ENCODE results near the gene CASD1. TPM values are rescaled to one million over a fixed set of nuclear protein-coding genes. Genes with fewer than 3 reads are reported as not detected.

Gene CASD1
- total and polyA plus RNA-seq, 4 experiments from 2014 or later, result 8.3 to 29.3 (median 21.1) TPM

- no peak overlapping the region for H3K4me3 Mint-ChIP-seq
- H3K9me3 ChIP-seq (ENCODE audit: control insufficient read depth in 1 of 2, low read length in 2 of 2), result no peaks in the 10 kb centered on the region
- intact Hi-C loops (cut with micrococcal nuclease), result no loop called here
- DNase-seq, result no peak
- no peak overlapping the region for H3K4me3 ChIP-seq (ENCODE audit: low read length in 2 of 2)
- H3K9me3 Mint-ChIP-seq, result no peaks in the 10 kb centered on the region
- ChIA-PET POLR2A (ENCODE audit: partially characterized antibody) (no interaction called here), CTCF (ENCODE audit: partially characterized antibody) (no interaction called here)
- no peaks in the 10 kb centered on the region for H3K36me3 ChIP-seq (ENCODE audit: insufficient read depth, low read length)
- no peaks in the 10 kb centered on the region for H3K36me3 Mint-ChIP-seq
- no peaks in the 10 kb centered on the region for H3K4me1 Mint-ChIP-seq
- H3K4me1 ChIP-seq (ENCODE audit: insufficient read depth, low read length), result no peaks in the 10 kb centered on the region
- no peak overlapping the region for H3K27ac ChIP-seq (ENCODE audit: low read depth, low read length)
- no peaks in the 10 kb centered on the region for H3K27me3 ChIP-seq (ENCODE audit: insufficient read depth, low read length)
- peaks cover 12 to 21% of the 10 kb centered on the region in 2 donors for H3K27me3 Mint-ChIP-seq
- H3K27ac Mint-ChIP-seq, result no peak overlapping the region
Observed at GRCh38 chr7:94481279-94481678, 28.3 kb upstream of the CASD1 start.

DNA sequence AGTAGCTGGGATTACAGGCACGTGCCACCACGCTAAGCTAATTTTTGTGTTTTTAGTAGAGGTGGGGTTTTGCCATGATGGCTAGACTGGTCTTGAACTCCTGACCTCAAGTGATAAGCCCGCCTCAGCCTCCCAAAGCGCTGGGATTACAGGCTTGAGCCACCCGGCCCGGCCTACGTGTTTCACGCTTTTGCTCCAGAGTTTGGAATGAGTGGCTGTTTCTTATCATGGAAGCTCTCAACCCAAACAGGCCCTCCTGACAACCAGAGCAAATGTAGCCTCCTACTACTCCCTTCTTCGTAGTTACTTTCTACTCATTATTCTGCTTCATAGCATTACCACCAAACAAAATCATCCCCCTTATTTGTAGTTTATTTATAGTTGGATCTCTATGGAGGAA lies 26.8 kb upstream of the CASD1 start:
- no peak overlapping the region for H3K4me3 Mint-ChIP-seq

GRCh38 chr7:94483843-94484242 lies 25.8 kb upstream of the CASD1 start:
- no peaks in the 10 kb centered on the region for H3K36me3 Mint-ChIP-seq
- intact Hi-C loops (cut with micrococcal nuclease), result no loop called here
- H3K27ac Mint-ChIP-seq, result no peak overlapping the region
- H3K4me1 ChIP-seq (ENCODE audit: insufficient read depth, low read length), result no peaks in the 10 kb centered on the region
- peaks cover 19 to 30% of the 10 kb centered on the region in 2 donors for H3K27me3 Mint-ChIP-seq
- DNase-seq, result no peak
- ChIA-PET POLR2A (ENCODE audit: partially characterized antibody) (no interaction called here), CTCF (ENCODE audit: partially characterized antibody) (no interaction called here)
- H3K36me3 ChIP-seq (ENCODE audit: insufficient read depth, low read length), result no peaks in the 10 kb centered on the region
- H3K9me3 Mint-ChIP-seq, result peaks cover 0 to 4% (median 0%) of the 10 kb centered on the region in 8 donors
- H3K27me3 ChIP-seq (ENCODE audit: insufficient read depth, low read length), result peaks cover 2% of the 10 kb centered on the region
- H3K4me3 Mint-ChIP-seq, result no peak overlapping the region
- H3K9me3 ChIP-seq (ENCODE audit: control insufficient read depth in 1 of 2, low read length in 2 of 2), result no peaks in the 10 kb centered on the region
- no peak overlapping the region for H3K27ac ChIP-seq (ENCODE audit: low read depth, low read length)
- no peak overlapping the region for H3K4me3 ChIP-seq (ENCODE audit: low read length in 2 of 2)
- no peaks in the 10 kb centered on the region for H3K4me1 Mint-ChIP-seq

More for the DNA sequence above, 26.8 kb upstream of the CASD1 start:
- Mint-ChIP-seq H3K4me1 (no peaks in the 10 kb centered on the region), H3K36me3 (no peaks in the 10 kb centered on the region), H3K9me3 (no peaks in the 10 kb centered on the region), H3K27ac (no peak overlapping the region), H3K27me3 (peaks cover 15 to 23% of the 10 kb centered on the region in 2 donors)
- no peak overlapping the region for H3K27ac ChIP-seq (ENCODE audit: low read depth, low read length)
- no peaks in the 10 kb centered on the region for H3K36me3 ChIP-seq (ENCODE audit: insufficient read depth, low read length)
- no peaks in the 10 kb centered on the region for H3K27me3 ChIP-seq (ENCODE audit: insufficient read depth, low read length)
- DNase-seq, result no peak
- CTCF ChIA-PET (ENCODE audit: partially characterized antibody), result no interaction called here
- no peak overlapping the region for H3K4me3 ChIP-seq (ENCODE audit: low read length in 2 of 2)
- POLR2A ChIA-PET (ENCODE audit: partially characterized antibody), result no interaction called here
- intact Hi-C loops (cut with micrococcal nuclease), result no loop called here
- no peaks in the 10 kb centered on the region for H3K4me1 ChIP-seq (ENCODE audit: insufficient read depth, low read length)
- H3K9me3 ChIP-seq (ENCODE audit: control insufficient read depth in 1 of 2, low read length in 2 of 2), result no peaks in the 10 kb centered on the region

DNA sequence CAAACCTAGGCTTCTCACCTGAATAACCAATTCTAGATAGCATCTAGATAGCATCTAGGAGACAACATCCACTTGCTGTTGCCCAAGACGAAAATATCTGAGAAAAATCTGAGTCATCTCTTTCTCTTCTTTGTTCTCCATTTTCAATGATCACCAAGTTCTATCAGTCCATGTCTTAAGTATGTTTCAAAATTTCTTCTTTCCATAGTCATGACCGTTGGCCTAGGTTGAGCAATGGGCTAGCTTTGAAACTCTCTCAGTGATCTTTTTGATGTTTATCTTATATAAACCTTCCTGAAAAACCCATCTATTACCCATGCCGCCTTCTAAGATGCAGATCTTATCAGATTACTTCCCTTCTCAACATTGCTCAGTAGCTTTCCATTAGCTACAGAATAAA lies 23.4 kb upstream of the CASD1 start:
- H3K27ac Mint-ChIP-seq, result no peak overlapping the region
- intact Hi-C loops (cut with micrococcal nuclease), result no loop called here
- peaks cover 5% of the 10 kb centered on the region for H3K27me3 ChIP-seq (ENCODE audit: insufficient read depth, low read length)
- no peak overlapping the region for H3K27ac ChIP-seq (ENCODE audit: low read depth, low read length)
- H3K4me3 ChIP-seq (ENCODE audit: low read length in 2 of 2), result no peak overlapping the region
- H3K4me1 ChIP-seq (ENCODE audit: insufficient read depth, low read length), result no peaks in the 10 kb centered on the region
- H3K27me3 Mint-ChIP-seq, result peaks cover 22 to 30% of the 10 kb centered on the region in 2 donors
- POLR2A ChIA-PET (ENCODE audit: partially characterized antibody), result no interaction called here
- H3K9me3 Mint-ChIP-seq, result peaks cover 0 to 7% (median 0%) of the 10 kb centered on the region in 8 donors
- no peak for DNase-seq
- H3K36me3 ChIP-seq (ENCODE audit: insufficient read depth, low read length), result no peaks in the 10 kb centered on the region
- H3K9me3 ChIP-seq (ENCODE audit: control insufficient read depth in 1 of 2, low read length in 2 of 2), result no peaks in the 10 kb centered on the region
- no peaks in the 10 kb centered on the region for H3K4me1 Mint-ChIP-seq
- no peaks in the 10 kb centered on the region for H3K36me3 Mint-ChIP-seq
- CTCF ChIA-PET (ENCODE audit: partially characterized antibody), result no interaction called here
- H3K4me3 Mint-ChIP-seq, result no peak overlapping the region

GRCh38 chr7:94491410-94491809 lies 18.2 kb upstream of the CASD1 start:
- no peak overlapping the region for H3K27ac Mint-ChIP-seq
- intact Hi-C loops (cut with micrococcal nuclease), result no loop called here
- H3K4me1 Mint-ChIP-seq, result no peaks in the 10 kb centered on the region
- peaks cover 0 to 9% (median 0%) of the 10 kb centered on the region in 8 donors for H3K9me3 Mint-ChIP-seq
- no peak for DNase-seq
- no peak overlapping the region for H3K27ac ChIP-seq (ENCODE audit: low read depth, low read length)
- peaks cover 22 to 29% of the 10 kb centered on the region in 2 donors for H3K27me3 Mint-ChIP-seq
- ChIA-PET CTCF (ENCODE audit: partially characterized antibody) (no interaction called here), POLR2A (ENCODE audit: partially characterized antibody) (no interaction called here)
- H3K4me1 ChIP-seq (ENCODE audit: insufficient read depth, low read length), result no peaks in the 10 kb centered on the region
- no peak overlapping the region for H3K4me3 ChIP-seq (ENCODE audit: low read length in 2 of 2)
- no peaks in the 10 kb centered on the region for H3K36me3 Mint-ChIP-seq
- no peak overlapping the region for H3K4me3 Mint-ChIP-seq
- no peaks in the 10 kb centered on the region for H3K36me3 ChIP-seq (ENCODE audit: insufficient read depth, low read length)
- no peaks in the 10 kb centered on the region for H3K9me3 ChIP-seq (ENCODE audit: control insufficient read depth in 1 of 2, low read length in 2 of 2)
- H3K27me3 ChIP-seq (ENCODE audit: insufficient read depth, low read length), result peaks cover 5% of the 10 kb centered on the region

- ChIA-PET CTCF (ENCODE audit: partially characterized antibody) (interaction anchor here (1.2 kb wide), 1 partner anchor 27 kb away, joined by 3 read pairs; no protein-coding TSS in a partner anchor), POLR2A (ENCODE audit: partially characterized antibody) (no interaction called here)
- no peaks in the 10 kb centered on the region for H3K9me3 ChIP-seq (ENCODE audit: control insufficient read depth in 1 of 2, low read length in 2 of 2)
- Mint-ChIP-seq H3K27me3 (peaks cover 24 to 30% of the 10 kb centered on the region in 2 donors), H3K4me1 (no peaks in the 10 kb centered on the region), H3K27ac (no peak overlapping the region), H3K4me3 (no peak overlapping the region), H3K9me3 (peaks cover 0 to 9% (median 1%) of the 10 kb centered on the region in 8 donors), H3K36me3 (no peaks in the 10 kb centered on the region)
- peaks cover 5% of the 10 kb centered on the region for H3K27me3 ChIP-seq (ENCODE audit: insufficient read depth, low read length)
- H3K36me3 ChIP-seq (ENCODE audit: insufficient read depth, low read length), result no peaks in the 10 kb centered on the region
- no peak overlapping the region for H3K27ac ChIP-seq (ENCODE audit: low read depth, low read length)
- no peaks in the 10 kb centered on the region for H3K4me1 ChIP-seq (ENCODE audit: insufficient read depth, low read length)
- no peak for DNase-seq
- H3K4me3 ChIP-seq (ENCODE audit: low read length in 2 of 2), result no peak overlapping the region
- intact Hi-C loops (cut with micrococcal nuclease), result no loop called here
Observed at GRCh38 chr7:94492601-94493000, 17.0 kb upstream of the CASD1 start.

- H3K36me3 ChIP-seq (ENCODE audit: insufficient read depth, low read length), result no peaks in the 10 kb centered on the region
- intact Hi-C loops (cut with micrococcal nuclease), result no loop called here
Observed at GRCh38 chr7:94497874-94498670, 11.5 kb upstream of the CASD1 start.

More at GRCh38 chr7:94497874-94498670, 11.5 kb upstream of the CASD1 start:
- Mint-ChIP-seq H3K4me1 (no peaks in the 10 kb centered on the region), H3K27me3 (peaks cover 14 to 15% of the 10 kb centered on the region in 2 donors), H3K4me3 (no peak overlapping the region), H3K27ac (no peak overlapping the region), H3K9me3 (peaks cover 0 to 3% (median 0%) of the 10 kb centered on the region in 8 donors), H3K36me3 (no peaks in the 10 kb centered on the region)
- Histone ChIP-seq H3K4me1 (ENCODE audit: insufficient read depth, low read length) (no peaks in the 10 kb centered on the region), H3K9me3 (ENCODE audit: control insufficient read depth in 1 of 2, low read length in 2 of 2) (no peaks in the 10 kb centered on the region), H3K27ac (ENCODE audit: low read depth, low read length) (no peak overlapping the region), H3K4me3 (ENCODE audit: low read length in 2 of 2) (no peak overlapping the region), H3K27me3 (ENCODE audit: insufficient read depth, low read length) (no peaks in the 10 kb centered on the region)
- POLR2A ChIA-PET (ENCODE audit: partially characterized antibody), result no interaction called here
- CTCF ChIA-PET (ENCODE audit: partially characterized antibody), result interaction anchor here (1.0 kb wide), 1 partner anchor 24 kb away, joined by 3 read pairs; no protein-coding TSS in a partner anchor
- no peak for DNase-seq
